Liver (tissue), 3 donors: ENCODE data around the gene ALK.

Source experiments
- ATF3 ChIP-seq: IDR thresholded peaks from 2 replicates; pipeline ENCODE4 v1.6.1; 2016; ENCODE audit warnings: antibody characterized with exemption
- CTCF ChIP-seq: fragments of 150-350 bp; IDR thresholded peaks from 2 replicates; pipeline ENCODE4 v1.5.1; 2017; ENCODE audit warnings: improper control_type of control experiment, low read depth, low read length; ENCODE audit not compliant: missing input control
- MAX ChIP-seq: IDR thresholded peaks from 2 replicates; pipeline ENCODE4 v1.6.1; 2016; ENCODE audit warnings: antibody characterized with exemption
- RAD21 ChIP-seq, 2 donors: IDR thresholded peaks; 2 replicates each; pipeline ENCODE4 v1.6.1; 2016; ENCODE audit warnings: antibody characterized with exemption in 2 of 2, mild to moderate bottlenecking in 2 of 2
- REST ChIP-seq: IDR thresholded peaks from 2 replicates; pipeline ENCODE4 v1.6.1; 2016; ENCODE audit warnings: antibody characterized with exemption, mild to moderate bottlenecking
- RXRA ChIP-seq, 2 donors: IDR thresholded peaks; 2 replicates each; pipeline ENCODE4 v1.6.1; 2017 to 2018; ENCODE audit warnings: antibody characterized with exemption in 2 of 2, mild to moderate bottlenecking in 1 of 2
- TAF1 ChIP-seq: conservative IDR thresholded peaks from 2 replicates; pipeline ENCODE4 v1.6.1; 2016; ENCODE audit warnings: antibody characterized with exemption, mild to moderate bottlenecking
- YY1 ChIP-seq: IDR thresholded peaks from 2 replicates; pipeline ENCODE4 v1.6.1; 2016; ENCODE audit warnings: antibody characterized with exemption, mild to moderate bottlenecking
- ZBTB33 ChIP-seq: IDR thresholded peaks from 2 replicates; pipeline ENCODE4 v1.6.1; 2016; ENCODE audit warnings: antibody characterized with exemption
- donor health status: healthy.
- donor health status: healthy.

GRCh38 chr2:29834036-29834540, 87.3 kb downstream of the ALK start:
- no peak for TF ChIP-seq CTCF
- no peak for TF ChIP-seq RAD21 (IDR thresholded peaks at IDR 0.05)
- no peak for TF ChIP-seq TAF1
- no peak for TF ChIP-seq ZBTB33
- TF ChIP-seq RXRA (IDR thresholded peaks at IDR 0.05): no peak
- no peak for TF ChIP-seq ATF3
- no peak for TF ChIP-seq REST
- no peak for TF ChIP-seq MAX
- TF ChIP-seq YY1: no peak
